GM19043 (cell line): ENCODE data around the gene RPS6KC1.
A peak's percentile ranks its signal among the peaks of the same experiment; 100 is the strongest.
"Not testable (repeated sequence)": the region's sequence is repeated elsewhere in the genome, so short reads cannot be mapped to it uniquely, and the experiment has no call there.

Source experiments
- ATAC-seq: cut with Tn5 transposase; IDR thresholded peaks from one replicate; pipeline ENCODE4 v1.9.1; 2021; ENCODE audit warnings: low read depth; ENCODE audit not compliant: unreplicated experiment

Gene RPS6KC1

GRCh38 chr1:213051127-213051880 is at the start of gene RPS6KC1:
TSS of gene RPS6KC1 (plus strand) at chr1:213051241. CDS start at chr1:213051405, 164 bp downstream.
- ATAC-seq = peak; percentile 97

DNA sequence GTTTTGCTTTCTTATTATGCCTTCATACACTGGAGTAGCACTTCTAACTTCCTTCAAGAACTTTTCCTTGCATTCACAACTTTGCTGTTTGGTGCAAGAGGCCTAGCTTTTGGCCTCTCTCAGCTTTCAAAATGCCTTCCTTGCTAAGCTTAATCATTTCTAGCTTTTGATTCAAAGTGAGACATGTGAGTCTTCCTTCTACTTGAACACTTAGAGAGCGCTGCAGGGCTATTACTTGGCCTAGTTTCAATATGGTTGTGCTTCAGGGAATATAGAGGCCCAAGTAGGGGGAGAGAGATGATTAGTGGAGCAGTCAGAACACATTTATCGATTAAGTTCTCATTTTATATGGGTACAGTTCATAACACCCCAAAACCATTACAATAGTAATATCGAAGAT is 47.8 kb upstream of the RPS6KC1 start:
- ATAC-seq = peak; percentile 71

- peak; percentile 66 for ATAC-seq
These were observed 42.5 kb upstream of the RPS6KC1 start for GRCh38 chr1:213008564-213008963.

DNA sequence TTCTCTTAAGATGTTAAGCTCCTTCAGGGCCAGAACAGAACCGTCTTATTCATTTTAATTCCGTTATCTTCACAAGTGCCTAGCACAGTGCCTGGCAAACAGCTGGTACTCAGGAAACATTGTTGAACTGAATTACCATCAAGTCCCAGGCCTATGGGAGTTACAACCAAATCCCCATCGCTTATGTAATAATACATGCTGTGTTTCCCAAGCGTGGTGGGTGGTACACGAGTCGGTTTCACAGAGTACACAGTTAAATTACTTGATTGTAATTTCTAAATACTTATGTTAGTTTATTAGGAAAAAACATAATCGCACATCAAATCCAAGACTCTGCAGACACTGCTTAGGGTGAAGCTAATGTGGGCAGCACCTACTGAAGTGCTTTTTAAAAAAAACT is 36.4 kb upstream of the RPS6KC1 start:
- ATAC-seq = no peak

DNA sequence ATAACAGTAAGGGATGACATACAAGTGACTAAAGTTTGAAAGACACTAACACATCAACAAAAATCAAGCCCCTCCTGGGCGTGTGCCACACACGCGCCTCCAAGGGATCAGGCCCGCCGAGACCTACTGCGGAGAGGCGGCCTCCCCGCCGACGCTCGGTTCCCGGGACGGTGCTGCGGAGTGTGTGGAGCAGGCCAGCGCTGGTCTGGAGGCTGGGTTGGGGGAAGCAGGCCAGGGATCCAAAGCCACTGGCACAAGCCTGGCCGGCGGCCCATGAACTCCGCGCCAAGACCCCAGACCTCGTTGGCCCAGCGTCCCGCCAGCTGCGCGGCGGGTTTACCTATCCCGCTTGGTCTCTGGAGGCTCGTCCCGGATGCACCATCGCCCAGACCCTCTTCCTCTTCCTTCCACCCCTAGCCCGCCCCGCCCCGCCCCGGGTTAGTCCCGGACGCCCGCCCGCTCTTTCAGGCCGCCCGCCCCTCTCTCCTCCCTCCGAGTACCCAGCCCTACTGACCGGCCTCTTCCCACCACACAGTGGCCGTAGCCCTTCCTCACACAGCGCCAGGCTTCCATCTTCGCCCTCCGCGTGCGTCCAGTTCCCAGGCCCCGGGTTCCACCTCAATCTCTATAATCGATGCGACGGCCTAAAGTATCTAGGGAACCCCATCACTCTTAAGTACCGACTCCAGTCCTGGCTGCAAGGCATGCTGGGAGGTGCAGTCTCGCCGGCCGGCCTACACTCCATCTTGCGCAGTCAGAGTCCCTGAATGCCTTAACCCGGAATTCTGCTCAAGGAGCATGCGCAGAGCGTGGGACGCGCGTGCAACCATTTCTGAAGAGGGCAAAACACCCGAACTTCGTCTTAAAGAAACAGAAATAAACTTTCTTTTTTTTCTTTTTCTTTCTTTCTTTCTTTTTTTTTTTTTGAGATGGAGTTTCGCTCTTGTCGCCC is 35.7 kb upstream of the RPS6KC1 start, which contains the start of gene ANGEL2:
ANGEL2 (minus strand) TSS at position 769 of the 952 bp plus-strand sequence; CDS start at position 573, 196 bp downstream.
- peak; percentile 88 for ATAC-seq

DNA sequence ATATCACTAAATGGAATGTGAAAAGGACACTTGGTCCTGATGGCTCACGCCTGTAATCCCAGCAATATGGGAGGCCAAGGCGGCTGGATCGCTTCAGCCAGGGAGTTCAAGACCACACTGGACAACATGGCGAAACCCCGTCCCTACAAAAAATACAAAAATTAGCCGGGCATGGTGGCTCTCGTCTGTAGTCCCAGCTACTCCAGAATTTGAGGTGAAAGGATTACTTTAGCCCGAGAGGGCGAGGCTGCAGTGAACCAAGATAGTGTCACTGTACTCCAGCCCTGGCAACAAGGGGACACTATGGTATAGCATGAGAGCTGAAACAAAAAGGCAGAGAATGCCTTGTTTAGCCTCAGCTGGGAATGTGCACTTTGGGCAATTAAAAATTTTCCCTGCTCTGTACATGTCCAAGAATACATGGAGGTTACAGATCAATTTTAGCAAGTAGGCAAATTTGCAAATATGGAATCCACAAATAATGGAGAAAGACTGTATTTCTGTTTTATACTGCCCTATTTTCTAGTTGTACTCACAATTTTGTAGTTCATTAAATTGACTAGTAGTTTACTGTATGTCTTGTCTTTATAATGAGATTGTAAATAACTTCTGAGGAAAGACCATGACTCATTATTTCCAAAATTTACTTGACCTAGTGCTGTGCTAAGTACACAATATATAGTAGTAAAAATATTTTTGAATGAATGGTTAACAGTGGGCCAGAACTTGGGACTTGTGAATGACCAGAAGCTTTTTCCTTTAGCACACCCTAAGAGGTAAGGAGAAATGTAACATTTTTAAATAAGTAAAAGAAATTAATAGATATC is 33.4 kb upstream of the RPS6KC1 start:
- no peak for ATAC-seq

- no peak for ATAC-seq
These were observed 31.6 kb upstream of the RPS6KC1 start for GRCh38 chr1:213019450-213019849.

DNA sequence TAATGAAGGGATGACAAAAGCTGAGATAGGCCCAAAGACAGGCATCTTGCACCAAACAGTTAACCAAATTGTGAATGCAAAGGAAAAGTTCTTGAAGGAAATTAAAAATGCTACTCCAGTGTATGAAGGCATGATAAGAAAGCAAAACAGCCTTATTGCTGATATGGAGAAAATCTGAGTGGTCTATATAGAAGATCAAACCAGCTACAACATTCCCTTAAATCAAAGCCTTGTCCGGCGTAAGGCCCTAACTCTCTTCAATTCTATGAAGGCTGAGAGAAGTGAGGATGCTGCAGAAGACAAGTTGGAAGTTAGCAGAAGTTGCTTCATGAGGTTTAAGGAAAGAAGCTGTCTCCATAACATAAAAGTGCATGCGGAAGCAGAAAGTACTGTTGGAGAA is 31.0 kb upstream of the RPS6KC1 start:
- ATAC-seq = no peak

GRCh38 chr1:213027024-213027423 is 24.0 kb upstream of the RPS6KC1 start:
- ATAC-seq = not testable (repeated sequence)

- no peak for ATAC-seq
These were observed 18.4 kb upstream of the RPS6KC1 start for GRCh38 chr1:213032651-213033050.

GRCh38 chr1:213034713-213035112 is 16.3 kb upstream of the RPS6KC1 start:
- ATAC-seq = no peak

DNA sequence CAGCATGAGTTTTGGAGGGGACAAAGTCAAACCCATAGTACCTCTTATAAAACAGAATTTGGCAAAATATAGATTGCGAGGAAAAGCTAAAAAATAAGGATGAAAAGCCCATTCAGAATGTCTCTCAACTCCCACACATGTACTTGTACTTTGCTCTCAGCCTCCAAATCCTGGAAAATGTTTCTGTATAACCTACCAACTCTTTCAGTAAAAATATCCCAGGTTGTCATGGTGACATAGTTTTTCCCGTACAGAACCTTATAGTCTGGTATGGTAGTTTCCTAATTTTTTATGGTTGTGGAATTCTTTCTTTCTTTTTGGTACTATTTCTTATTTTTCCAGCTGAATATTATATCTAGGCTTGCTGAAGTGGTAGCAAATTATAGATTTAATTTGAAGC is 15.5 kb upstream of the RPS6KC1 start:
- no peak for ATAC-seq

DNA sequence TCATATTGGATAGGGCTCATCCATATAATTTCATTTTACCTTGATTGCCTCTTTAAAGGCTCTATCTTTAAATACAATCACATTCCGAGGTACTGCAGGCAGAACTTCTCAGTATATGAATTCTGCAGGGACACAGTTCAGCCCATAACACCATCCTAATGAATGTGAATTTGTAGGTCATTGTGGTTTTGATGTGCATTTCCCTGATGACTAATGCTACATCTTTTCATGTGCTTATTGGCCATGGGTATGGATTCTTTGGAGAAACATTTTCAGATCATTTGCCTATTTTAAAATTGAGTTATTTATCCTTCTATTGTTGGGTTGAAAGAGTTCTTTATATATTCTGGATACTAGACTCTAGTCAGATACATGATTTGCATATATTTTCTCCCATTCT is 9.6 kb upstream of the RPS6KC1 start:
- no peak for ATAC-seq

DNA sequence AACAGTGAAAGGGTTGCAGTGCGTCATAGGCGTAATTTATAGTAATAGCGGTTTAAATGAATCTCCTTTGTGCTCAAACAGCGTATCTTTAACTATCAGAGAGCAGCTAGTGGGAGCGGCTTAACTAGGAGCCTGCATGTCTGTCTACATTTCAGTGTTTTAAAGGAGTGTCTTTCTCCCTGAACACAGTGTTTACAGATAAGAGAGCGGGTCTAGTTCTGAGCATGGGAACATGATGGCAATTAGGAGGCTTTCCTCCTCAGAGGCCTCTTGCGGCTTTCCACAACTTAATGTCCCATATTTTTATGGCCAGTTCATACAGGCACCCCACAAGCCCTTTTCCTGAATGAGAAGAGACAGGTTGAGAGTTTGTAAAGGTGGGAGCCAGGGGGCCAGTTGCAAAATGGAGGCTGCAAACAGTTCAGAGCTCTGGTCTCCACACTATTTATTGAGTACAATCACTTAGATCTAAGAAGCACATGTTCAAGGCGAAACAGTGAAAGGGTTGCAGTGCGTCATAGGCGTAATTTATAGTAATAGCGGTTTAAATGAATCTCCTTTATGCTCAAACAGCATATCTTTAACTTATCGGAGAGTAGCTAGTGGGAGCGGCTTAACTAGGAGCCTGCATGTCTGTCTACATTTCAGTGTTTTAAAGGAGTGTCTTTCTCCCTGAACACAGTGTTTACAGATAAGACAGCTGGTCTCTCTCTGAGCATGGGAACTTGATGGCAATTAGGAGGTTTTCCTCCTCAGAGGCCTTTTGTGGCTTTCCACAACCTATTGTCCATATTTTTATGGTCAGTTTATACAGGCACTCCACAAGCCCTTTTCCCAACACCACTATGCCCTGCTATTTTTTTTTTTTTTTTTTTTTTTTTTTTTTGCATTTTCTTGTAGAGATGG is 5.5 kb upstream of the RPS6KC1 start:
- ATAC-seq = not testable (repeated sequence)

GRCh38 chr1:213049232-213049631 is 1.8 kb upstream of the RPS6KC1 start:
- ATAC-seq = no peak

- peak; percentile 28 for ATAC-seq
These were observed 305 bp upstream of the RPS6KC1 start for GRCh38 chr1:213050745-213051126.

- ATAC-seq = no peak
These were observed 801 bp downstream of the RPS6KC1 start for GRCh38 chr1:213051881-213052202.

GRCh38 chr1:213053455-213053854 is 2.4 kb downstream of the RPS6KC1 start:
- ATAC-seq = no peak

GRCh38 chr1:213054142-213054541 is 3.1 kb downstream of the RPS6KC1 start:
- no peak for ATAC-seq
